AG04450 (cell line): ENCODE data around the gene CALHM2. TPM values are rescaled to one million over a fixed set of nuclear protein-coding genes. Genes with fewer than 3 reads are reported as not detected.

Source experiments
- CTCF ChIA-PET: fragments of 300-600, 350-600 bp; formaldehyde crosslinking; extraction: SDS; loops from one replicate; lab custom pipeline; 2022; ENCODE audit warnings: antibody characterized with exemption, inconsistent platforms; lab: Charles Lee
- POLR2A ChIA-PET: fragments of 350-600 bp; formaldehyde crosslinking; extraction: SDS; loops from one replicate; lab custom pipeline; 2021; ENCODE audit warnings: antibody characterized with exemption, inconsistent platforms; lab: Yijun Ruan, JAX
- DNase-seq: peaks from one replicate; pipeline ENCODE4 v3.0.0-alpha.2; 2011; ENCODE audit warnings: low read depth, low spot score
- H3K27ac ChIP-seq: one replicate; pipeline ENCODE4 v1.5.1; 2012; ENCODE audit warnings: low read depth, low read length, control low read depth
- H3K27me3 ChIP-seq: one replicate; pipeline ENCODE4 v1.6.0; 2012; ENCODE audit warnings: low read length; ENCODE audit not compliant: control insufficient read depth, insufficient read depth
- H3K4me3 ChIP-seq: 2 replicates; pipeline ENCODE4 v1.5.1; 2011; ENCODE audit warnings: mild to moderate bottlenecking, low read depth, low read length, control low read depth
- H3K9me3 ChIP-seq: 2 replicates; pipeline ENCODE4 v1.5.1; 2012; ENCODE audit warnings: low read length; ENCODE audit not compliant: control insufficient read depth, insufficient read depth
- polyA plus RNA-seq: library from polyadenylated mRNA; depleted of rRNA; stranded (reverse); fragments of >200 nt; gene quantifications from 2 replicates; pipeline ENCODE4 v1.2.3, GENCODE V29; 2011
- TF ChIP-seq, protein P1 (sequence below): IDR thresholded peaks from 2 replicates; pipeline ENCODE4 v1.5.1; 2011; ENCODE audit warnings: low read depth, low read length, control low read depth, inconsistent platforms

Gene CALHM2
- polyA plus RNA-seq, 1 experiment, result 9.2 TPM

- ChIA-PET POLR2A (no interaction called here), CTCF (interaction anchor here (0.6 to 1.4 kb wide), 2 partner anchors 14 to 671 kb away, joined by 3 to 6 read pairs; no protein-coding TSS in a partner anchor)
- TF ChIP-seq, protein P1, sequence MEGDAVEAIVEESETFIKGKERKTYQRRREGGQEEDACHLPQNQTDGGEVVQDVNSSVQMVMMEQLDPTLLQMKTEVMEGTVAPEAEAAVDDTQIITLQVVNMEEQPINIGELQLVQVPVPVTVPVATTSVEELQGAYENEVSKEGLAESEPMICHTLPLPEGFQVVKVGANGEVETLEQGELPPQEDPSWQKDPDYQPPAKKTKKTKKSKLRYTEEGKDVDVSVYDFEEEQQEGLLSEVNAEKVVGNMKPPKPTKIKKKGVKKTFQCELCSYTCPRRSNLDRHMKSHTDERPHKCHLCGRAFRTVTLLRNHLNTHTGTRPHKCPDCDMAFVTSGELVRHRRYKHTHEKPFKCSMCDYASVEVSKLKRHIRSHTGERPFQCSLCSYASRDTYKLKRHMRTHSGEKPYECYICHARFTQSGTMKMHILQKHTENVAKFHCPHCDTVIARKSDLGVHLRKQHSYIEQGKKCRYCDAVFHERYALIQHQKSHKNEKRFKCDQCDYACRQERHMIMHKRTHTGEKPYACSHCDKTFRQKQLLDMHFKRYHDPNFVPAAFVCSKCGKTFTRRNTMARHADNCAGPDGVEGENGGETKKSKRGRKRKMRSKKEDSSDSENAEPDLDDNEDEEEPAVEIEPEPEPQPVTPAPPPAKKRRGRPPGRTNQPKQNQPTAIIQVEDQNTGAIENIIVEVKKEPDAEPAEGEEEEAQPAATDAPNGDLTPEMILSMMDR, result no peak
- peaks cover 80% of the 10 kb centered on the region for H3K27me3 ChIP-seq
- DNase-seq, result no peak
- no peaks in the 10 kb centered on the region; the same call in 1 of the 2 replicates for H3K9me3 ChIP-seq
- no peak overlapping the region for H3K4me3 ChIP-seq
- no peak overlapping the region for H3K27ac ChIP-seq
Measured at GRCh38 chr10:103498936-103499638, 46.9 kb upstream of the CALHM2 start.

DNA sequence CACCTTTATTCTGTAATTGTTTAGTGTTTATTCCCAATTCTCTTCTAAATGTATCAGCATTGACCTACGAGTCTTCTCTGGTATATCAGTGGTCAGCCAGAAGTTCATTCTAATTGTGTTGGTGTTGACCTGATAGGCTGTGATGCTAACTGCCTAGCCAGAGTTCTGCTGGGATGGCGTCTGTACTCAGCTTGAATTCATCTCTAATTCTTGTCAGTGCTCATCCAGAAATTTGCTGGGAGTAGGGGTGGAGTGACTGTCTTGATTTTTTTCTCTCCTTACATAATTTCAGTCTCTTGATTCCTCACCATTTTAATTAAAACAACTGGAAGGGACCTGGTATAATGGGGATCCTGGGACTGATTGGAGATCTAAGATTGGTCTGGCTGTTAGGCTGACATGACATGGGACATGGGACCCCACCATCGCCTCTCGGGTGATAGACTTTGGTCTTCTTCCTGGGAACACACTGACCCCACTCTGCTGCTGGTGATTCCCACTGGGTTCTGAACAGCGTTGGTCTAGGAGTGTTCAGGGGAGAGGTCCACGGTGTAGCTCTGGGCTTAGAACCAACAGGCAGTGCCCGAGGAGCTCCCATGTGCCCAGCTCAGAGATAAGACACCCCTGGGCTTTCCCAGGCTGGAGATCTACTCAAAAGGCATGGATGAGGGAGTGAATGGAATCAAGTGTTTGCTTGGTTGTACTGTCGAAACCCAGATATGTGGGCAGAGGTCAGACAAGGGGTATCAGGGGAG, 45.2 kb upstream of the CALHM2 start:
- POLR2A ChIA-PET, result no interaction called here
- CTCF ChIA-PET, result interaction anchor here (1.1 kb wide), 1 partner anchor 189 kb away, joined by 3 read pairs; no protein-coding TSS in a partner anchor

DNA sequence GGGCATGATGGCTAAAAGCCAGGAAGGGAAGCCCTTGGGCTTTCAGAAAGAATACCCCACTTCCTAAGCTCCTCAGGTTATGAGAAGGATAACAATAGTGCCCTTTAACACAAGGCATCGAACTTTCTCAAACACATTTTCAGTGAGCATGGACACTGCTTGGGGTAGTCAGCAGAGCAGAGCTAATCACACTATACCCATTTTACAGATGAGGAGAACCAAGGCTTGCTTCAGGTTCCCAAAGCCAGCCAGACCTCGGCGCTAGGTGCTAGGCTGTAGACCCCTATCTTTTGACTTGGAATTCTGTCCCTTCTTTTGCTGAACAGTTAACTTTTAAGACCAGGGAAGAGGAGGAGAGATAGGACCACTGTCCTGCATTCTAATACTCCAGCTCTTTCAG, 43.2 kb upstream of the CALHM2 start:
- TF ChIP-seq, protein P1, result no peak
- DNase-seq, result no peak
- H3K9me3 ChIP-seq, result no peaks in the 10 kb centered on the region; the same call in 1 of the 2 replicates
- H3K27me3 ChIP-seq, result peaks cover 62% of the 10 kb centered on the region
- CTCF ChIA-PET, result interaction anchor here (1.1 kb wide), 1 partner anchor 10 kb away, joined by 3 read pairs; no protein-coding TSS in a partner anchor
- H3K27ac ChIP-seq, result no peak overlapping the region
- no peak overlapping the region for H3K4me3 ChIP-seq
- POLR2A ChIA-PET, result no interaction called here

More for the DNA sequence above, 45.2 kb upstream of the CALHM2 start:
- peaks cover 78% of the 10 kb centered on the region for H3K27me3 ChIP-seq
- H3K9me3 ChIP-seq, result no peaks in the 10 kb centered on the region; the same call in 1 of the 2 replicates
- DNase-seq, result no peak
- no peak overlapping the region for H3K27ac ChIP-seq
- no peak overlapping the region for H3K4me3 ChIP-seq
- TF ChIP-seq, protein P1, result no peak

GRCh38 chr10:103493916-103494877, 42.0 kb upstream of the CALHM2 start:
- Histone ChIP-seq H3K27me3 (peaks cover 54% of the 10 kb centered on the region), H3K27ac (no peak overlapping the region), H3K9me3 (no peaks in the 10 kb centered on the region; the same call in 1 of the 2 replicates), H3K4me3 (peak overlapping the region; percentile 44)
- TF ChIP-seq, protein P1, result no peak
- CTCF ChIA-PET, result interaction anchor here (1.1 kb wide), 1 partner anchor 9 kb away, joined by 3 read pairs; no protein-coding TSS in a partner anchor
- POLR2A ChIA-PET, result no interaction called here
- DNase-seq, result no peak
